ENCODE measurements around the gene DLST. TPM values are rescaled to one million over a fixed set of nuclear protein-coding genes. Genes with fewer than 3 reads are reported as not detected.
A peak's percentile ranks its signal among the peaks of the same experiment; 100 is the strongest.

The DLST gene
- polyA plus RNA-seq, 3 donors: 112 to 135 (median 134) TPM

- DNase-seq: no peak
Measured at GRCh38 chr14:74856366-74856765, 25.4 kb upstream of the DLST start.

GRCh38 chr14:74858022-74858421 is 23.7 kb upstream of the DLST start:
- no peak for DNase-seq

GRCh38 chr14:74859757-74860552 is 21.8 kb upstream of the DLST start:
- no peak for DNase-seq

GRCh38 chr14:74860899-74861733 is 20.6 kb upstream of the DLST start:
- DNase-seq: peak; percentile 84

- no peak for DNase-seq
Measured at GRCh38 chr14:74861734-74862090, 20.0 kb upstream of the DLST start.

- DNase-seq: no peak
Measured at GRCh38 chr14:74863274-74863673, 18.4 kb upstream of the DLST start.

GRCh38 chr14:74864198-74864597 is 17.5 kb upstream of the DLST start:
- DNase-seq: no peak

- no peak for DNase-seq
Measured at GRCh38 chr14:74865156-74865555, 16.6 kb upstream of the DLST start.

GRCh38 chr14:74866708-74867389 is 14.9 kb upstream of the DLST start:
- DNase-seq: no peak

- DNase-seq: no peak
Measured at GRCh38 chr14:74867673-74868072, 14.0 kb upstream of the DLST start.

- no peak for DNase-seq
Measured at GRCh38 chr14:74868739-74869138, 13.0 kb upstream of the DLST start.

- DNase-seq: no peak
Measured at GRCh38 chr14:74871819-74872218, 9.9 kb upstream of the DLST start.

- DNase-seq: no peak
Measured at GRCh38 chr14:74875204-74875603, 6.5 kb upstream of the DLST start.

- no peak for DNase-seq
Measured at GRCh38 chr14:74875941-74876913, 5.5 kb upstream of the DLST start, which contains the start of gene PROX2. Gene PROX2 (minus strand): TSS chr14:74876145. CDS start chr14:74863834, 12,311 bp downstream.

GRCh38 chr14:74879427-74880182 is 2.1 kb upstream of the DLST start:
- DNase-seq: no peak

- DNase-seq: peak; percentile 39
Measured at GRCh38 chr14:74882103-74882920, 596 bp downstream of the DLST start.

- DNase-seq: no peak
Measured at GRCh38 chr14:74886001-74886400, 4.3 kb downstream of the DLST start.

GRCh38 chr14:74888164-74889158 is 6.7 kb downstream of the DLST start:
- DNase-seq: no peak

All from renal pelvis (tissue), 4 donors.